Vagina (tissue), 2 donors: Measurements from ENCODE around the gene PPP1CC.

Experiments used
- POLR2AphosphoS5 ChIP-seq, 2 donors: sonication (generic); formaldehyde crosslinking; IDR thresholded peaks; one replicate each; pipeline ENCODE4 v1.9.0; 2017; ENCODE audit warnings: antibody characterized with exemption in 2 of 2, mild to moderate bottlenecking in 2 of 2, low read depth in 1 of 2; ENCODE audit not compliant: insufficient read depth in 1 of 2
- TF ChIP-seq, protein P1 (sequence below), 3 experiments: fragments of 450-650 bp in 2 of 3; fragments of 200-600 bp in 1 of 3; sonication (generic) in 1 of 3; IDR thresholded peaks; one replicate each; pipeline ENCODE4 v1.5.1; 2017 to 2019; ENCODE audit warnings: antibody characterized with exemption in 3 of 3, mild to moderate bottlenecking in 2 of 3, moderate library complexity in 2 of 3

DNA sequence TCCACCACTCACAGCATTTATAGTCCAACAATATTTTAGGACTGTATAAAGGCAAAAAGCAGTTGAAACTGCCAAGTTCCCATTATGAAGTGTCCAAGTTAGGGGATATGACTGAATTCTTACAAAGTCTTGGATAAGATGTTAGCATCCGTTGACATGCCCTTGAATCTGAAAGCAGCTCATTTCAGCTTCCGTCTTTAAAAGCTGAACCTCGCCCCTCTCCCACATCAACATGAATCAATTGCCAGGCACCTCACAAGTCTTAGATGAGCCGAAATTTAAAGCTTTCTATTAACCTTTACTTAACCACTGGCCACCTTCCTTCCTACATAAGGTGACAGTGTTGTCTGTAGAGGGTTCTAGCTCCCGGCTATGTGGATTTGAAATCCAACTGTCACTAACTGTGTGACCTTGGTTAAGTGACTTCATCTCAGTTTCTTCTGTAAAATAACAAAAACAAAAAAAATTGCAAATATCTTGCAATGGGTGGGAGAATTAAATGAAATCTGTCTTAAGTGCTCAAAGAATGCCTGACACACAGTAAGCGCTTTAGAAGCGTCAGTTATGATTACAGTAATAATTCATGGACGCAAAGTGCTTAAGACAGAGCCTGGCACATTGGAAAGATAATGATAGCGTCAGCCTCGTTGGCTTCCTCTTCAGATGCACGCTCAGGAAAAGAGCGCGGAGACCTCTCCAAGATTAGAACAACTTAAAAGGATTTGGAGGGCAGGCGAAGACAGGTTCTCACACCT lies 1.2 kb downstream of the PPP1CC start:
- TF ChIP-seq POLR2AphosphoS5 (IDR thresholded peaks at IDR 0.05; ENCODE audit: insufficient read depth in 1 of 2, low read depth in 1 of 2), result no peak
- TF ChIP-seq, protein P1, sequence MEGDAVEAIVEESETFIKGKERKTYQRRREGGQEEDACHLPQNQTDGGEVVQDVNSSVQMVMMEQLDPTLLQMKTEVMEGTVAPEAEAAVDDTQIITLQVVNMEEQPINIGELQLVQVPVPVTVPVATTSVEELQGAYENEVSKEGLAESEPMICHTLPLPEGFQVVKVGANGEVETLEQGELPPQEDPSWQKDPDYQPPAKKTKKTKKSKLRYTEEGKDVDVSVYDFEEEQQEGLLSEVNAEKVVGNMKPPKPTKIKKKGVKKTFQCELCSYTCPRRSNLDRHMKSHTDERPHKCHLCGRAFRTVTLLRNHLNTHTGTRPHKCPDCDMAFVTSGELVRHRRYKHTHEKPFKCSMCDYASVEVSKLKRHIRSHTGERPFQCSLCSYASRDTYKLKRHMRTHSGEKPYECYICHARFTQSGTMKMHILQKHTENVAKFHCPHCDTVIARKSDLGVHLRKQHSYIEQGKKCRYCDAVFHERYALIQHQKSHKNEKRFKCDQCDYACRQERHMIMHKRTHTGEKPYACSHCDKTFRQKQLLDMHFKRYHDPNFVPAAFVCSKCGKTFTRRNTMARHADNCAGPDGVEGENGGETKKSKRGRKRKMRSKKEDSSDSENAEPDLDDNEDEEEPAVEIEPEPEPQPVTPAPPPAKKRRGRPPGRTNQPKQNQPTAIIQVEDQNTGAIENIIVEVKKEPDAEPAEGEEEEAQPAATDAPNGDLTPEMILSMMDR (IDR thresholded peaks at IDR 0.05), result no peak
